ENCODE measurements around the gene ETV5.

ETV5 gene

GRCh38 chr3:186099178-186099577 is 9.7 kb downstream of the ETV5 start (continued):
- TF ChIP-seq PRDM2 (tag by site-specific recombination; IDR thresholded peaks at IDR 0.05; ENCODE audit: borderline replicate concordance) (no peak), IKZF3 (tag by site-specific recombination; IDR thresholded peaks at IDR 0.05) (peak; percentile 56), ZNF660 (tag by site-specific recombination; IDR thresholded peaks at IDR 0.05) (peak; percentile 51; the same call in 1 of the 2 replicates), REPIN1 (tag by site-specific recombination; IDR thresholded peaks at IDR 0.05; ENCODE audit: low read depth) (no peak), ZSCAN23 (tag by site-specific recombination; IDR thresholded peaks at IDR 0.05) (no peak), ZNF701 (tag by site-specific recombination; IDR thresholded peaks at IDR 0.05) (no peak), SP3 (tag by site-specific recombination; IDR thresholded peaks at IDR 0.05) (no peak), ZNF514 (tag by site-specific recombination; IDR thresholded peaks at IDR 0.05) (no peak), ZNF580 (tag by site-specific recombination; IDR thresholded peaks at IDR 0.05) (no peak), ZNF394 (tag by site-specific recombination; IDR thresholded peaks at IDR 0.05; ENCODE audit: borderline replicate concordance) (peak; percentile 54; the same call in 1 of the 2 replicates), PRDM4 (tag by site-specific recombination; IDR thresholded peaks at IDR 0.05) (0 out of 2 replicates have a peak, but pooled peaks have one; percentile 25), ZSCAN5A (tag by site-specific recombination; IDR thresholded peaks at IDR 0.05) (no peak), ZBTB6 (tag by site-specific recombination; IDR thresholded peaks at IDR 0.05) (no peak), KLF8 (tag by site-specific recombination; IDR thresholded peaks at IDR 0.05) (no peak), ZNF692 (tag by site-specific recombination; IDR thresholded peaks at IDR 0.05) (peak; percentile 75), ZBTB44 (tag by site-specific recombination; IDR thresholded peaks at IDR 0.05) (peak; percentile 33; the same call in 1 of the 2 replicates), ZNF501 (tag by site-specific recombination; IDR thresholded peaks at IDR 0.05) (0 out of 2 replicates have a peak, but pooled peaks have one; percentile 22), ZNF221 (tag by site-specific recombination; IDR thresholded peaks at IDR 0.05; ENCODE audit: borderline replicate concordance) (no peak)
- TF ChIP-seq, protein P1, sequence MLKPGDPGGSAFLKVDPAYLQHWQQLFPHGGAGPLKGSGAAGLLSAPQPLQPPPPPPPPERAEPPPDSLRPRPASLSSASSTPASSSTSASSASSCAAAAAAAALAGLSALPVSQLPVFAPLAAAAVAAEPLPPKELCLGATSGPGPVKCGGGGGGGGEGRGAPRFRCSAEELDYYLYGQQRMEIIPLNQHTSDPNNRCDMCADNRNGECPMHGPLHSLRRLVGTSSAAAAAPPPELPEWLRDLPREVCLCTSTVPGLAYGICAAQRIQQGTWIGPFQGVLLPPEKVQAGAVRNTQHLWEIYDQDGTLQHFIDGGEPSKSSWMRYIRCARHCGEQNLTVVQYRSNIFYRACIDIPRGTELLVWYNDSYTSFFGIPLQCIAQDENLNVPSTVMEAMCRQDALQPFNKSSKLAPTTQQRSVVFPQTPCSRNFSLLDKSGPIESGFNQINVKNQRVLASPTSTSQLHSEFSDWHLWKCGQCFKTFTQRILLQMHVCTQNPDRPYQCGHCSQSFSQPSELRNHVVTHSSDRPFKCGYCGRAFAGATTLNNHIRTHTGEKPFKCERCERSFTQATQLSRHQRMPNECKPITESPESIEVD (tag by site-specific recombination; IDR thresholded peaks at IDR 0.05), result peak; percentile 65
